ENCODE measurements around the gene ULK4.

- TF ChIP-seq POLR2A (IDR thresholded peaks at IDR 0.05) = no peak
- TF ChIP-seq CTCF (IDR thresholded peaks at IDR 0.05 in 4 of 5, conservative IDR thresholded peaks at IDR 0.05 in 1 of 5) = no peak
Measured at GRCh38 chr3:41662288-41662687, 299.6 kb downstream of the ULK4 start.

All from gastrocnemius medialis (tissue), 4 donors.